ENCODE results near the gene LRIG2. TPM values are rescaled to one million over a fixed set of nuclear protein-coding genes. Genes with fewer than 3 reads are reported as not detected.
"Not testable (repeated sequence)": the region's sequence is repeated elsewhere in the genome, so short reads cannot be mapped to it uniquely, and the experiment has no call there.

LRIG2 gene
- total RNA-seq, 4 donors from 2014 or later = 17.4 to 27.1 (median 22.5) TPM

DNA sequence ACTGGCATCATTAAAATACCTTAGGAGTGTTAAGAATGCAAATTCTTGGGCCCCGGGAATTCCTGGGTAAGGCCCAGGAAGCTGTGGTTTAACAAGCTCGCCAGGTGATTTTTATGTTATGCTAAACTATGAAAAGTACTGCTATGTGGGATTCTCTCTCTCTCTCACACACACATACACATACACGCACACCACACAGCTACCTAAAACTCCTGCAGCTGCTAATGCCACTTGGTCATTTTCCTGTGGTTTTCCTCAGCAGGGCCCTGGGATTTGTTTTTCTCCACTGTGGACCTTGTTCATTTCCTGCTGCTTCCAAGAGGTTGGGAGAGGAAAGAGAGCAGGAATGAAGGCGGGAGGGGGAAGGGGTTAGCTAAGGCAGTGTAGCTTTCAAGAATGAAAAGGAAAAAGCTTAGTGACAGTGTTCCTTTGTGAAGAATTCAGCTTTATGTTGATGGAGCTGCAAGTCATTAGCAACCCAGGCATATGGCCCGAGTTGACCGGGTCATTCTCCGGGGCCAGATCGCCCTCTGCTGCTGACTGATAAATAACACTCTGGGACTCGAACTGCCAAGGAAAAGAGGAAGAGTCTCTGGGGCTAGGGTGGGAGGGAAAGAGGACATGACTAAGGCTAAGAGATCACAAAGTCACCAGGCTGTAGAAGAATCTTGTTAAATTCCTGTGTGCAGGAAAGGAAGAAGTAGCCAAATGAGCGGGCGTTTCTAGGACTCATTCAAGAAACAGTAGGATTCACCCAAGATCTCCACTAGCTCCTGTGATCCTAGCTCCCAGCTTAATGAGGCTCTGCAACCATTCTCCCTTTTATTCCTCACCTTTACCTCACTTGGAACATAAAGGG, 30.5 kb upstream of the LRIG2 start:
- no peak overlapping the region for H3K4me3 ChIP-seq (ENCODE audit: low read depth, poor library complexity, severe bottlenecking)
- intact Hi-C loops (cut with DNase I; ENCODE audit: low total_unique reads) = loop anchor here (10.0 kb wide), 1 partner anchor 158 kb away; no protein-coding TSS in a partner anchor
- peak; percentile 69 to 93 for DNase-seq (ENCODE audit: low spot score in 2 of 2)
- TF ChIP-seq POLR2A (IDR thresholded peaks at IDR 0.05) = no peak
- TF ChIP-seq, protein P1, sequence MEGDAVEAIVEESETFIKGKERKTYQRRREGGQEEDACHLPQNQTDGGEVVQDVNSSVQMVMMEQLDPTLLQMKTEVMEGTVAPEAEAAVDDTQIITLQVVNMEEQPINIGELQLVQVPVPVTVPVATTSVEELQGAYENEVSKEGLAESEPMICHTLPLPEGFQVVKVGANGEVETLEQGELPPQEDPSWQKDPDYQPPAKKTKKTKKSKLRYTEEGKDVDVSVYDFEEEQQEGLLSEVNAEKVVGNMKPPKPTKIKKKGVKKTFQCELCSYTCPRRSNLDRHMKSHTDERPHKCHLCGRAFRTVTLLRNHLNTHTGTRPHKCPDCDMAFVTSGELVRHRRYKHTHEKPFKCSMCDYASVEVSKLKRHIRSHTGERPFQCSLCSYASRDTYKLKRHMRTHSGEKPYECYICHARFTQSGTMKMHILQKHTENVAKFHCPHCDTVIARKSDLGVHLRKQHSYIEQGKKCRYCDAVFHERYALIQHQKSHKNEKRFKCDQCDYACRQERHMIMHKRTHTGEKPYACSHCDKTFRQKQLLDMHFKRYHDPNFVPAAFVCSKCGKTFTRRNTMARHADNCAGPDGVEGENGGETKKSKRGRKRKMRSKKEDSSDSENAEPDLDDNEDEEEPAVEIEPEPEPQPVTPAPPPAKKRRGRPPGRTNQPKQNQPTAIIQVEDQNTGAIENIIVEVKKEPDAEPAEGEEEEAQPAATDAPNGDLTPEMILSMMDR (IDR thresholded peaks at IDR 0.05) = no peak
- 18 to 25% methylated on average over 11 of the region's 11 CpGs for WGBS, 2 donors

DNA sequence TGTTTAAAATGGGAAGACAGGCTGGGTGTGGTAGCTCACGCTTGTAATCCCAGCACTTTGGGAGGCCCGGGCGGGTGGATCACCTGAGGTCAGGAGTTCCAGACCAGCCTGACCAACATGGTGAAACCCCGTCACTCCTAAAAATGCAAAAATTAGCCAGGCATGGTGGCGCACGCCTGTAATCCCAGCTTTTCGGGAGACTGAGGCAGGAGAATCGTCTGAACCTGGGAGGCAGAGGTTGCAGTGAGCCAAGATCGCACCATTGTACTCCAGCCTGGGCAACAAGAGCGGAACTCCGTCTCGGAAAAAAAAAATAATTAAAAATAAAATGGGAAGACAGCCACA, 29.9 kb upstream of the LRIG2 start:
- DNase-seq (ENCODE audit: low spot score in 2 of 2) = peak in 1 of 2 donors; percentile 32
- intact Hi-C loops (cut with DNase I; ENCODE audit: low total_unique reads) = loop anchor here (10.0 kb wide), 1 partner anchor 158 kb away; no protein-coding TSS in a partner anchor
- WGBS, 2 donors = 51 to 52% methylated on average over 12 of the region's 12 CpGs
- not testable (repeated sequence) for H3K4me3 ChIP-seq (ENCODE audit: low read depth, poor library complexity, severe bottlenecking)

DNA sequence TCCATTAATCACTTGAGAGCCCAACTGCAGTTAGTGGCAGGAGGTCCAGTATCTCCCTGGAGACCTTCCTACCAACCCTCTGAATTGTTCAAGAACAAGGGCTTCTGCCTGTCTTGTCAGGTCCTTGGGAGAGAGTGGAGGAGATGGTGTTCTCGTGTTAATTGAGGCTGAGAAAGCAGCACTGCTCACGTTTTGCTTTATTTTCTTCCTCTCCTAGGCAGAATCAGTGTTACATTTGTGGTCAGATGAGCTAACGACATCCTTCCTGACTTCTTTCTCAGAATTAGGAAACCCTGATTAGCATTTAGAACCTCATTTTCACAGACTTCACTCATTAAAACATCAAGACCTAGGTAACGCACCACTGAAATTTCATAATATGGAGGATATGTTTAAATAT, 26.4 kb upstream of the LRIG2 start:
- intact Hi-C loops (cut with DNase I; ENCODE audit: low total_unique reads) = loop anchor here (10.0 kb wide), 1 partner anchor 162 kb away; no protein-coding TSS in a partner anchor
- no peak for TF ChIP-seq POLR2A (IDR thresholded peaks at IDR 0.05)
- TF ChIP-seq, protein P1 (IDR thresholded peaks at IDR 0.05) = no peak
- H3K4me3 ChIP-seq (ENCODE audit: low read depth, poor library complexity, severe bottlenecking) = no peak overlapping the region
- 71% methylated on average over 4 of the region's 4 CpGs for WGBS, 2 donors
- DNase-seq (ENCODE audit: low spot score in 2 of 2) = no peak

DNA sequence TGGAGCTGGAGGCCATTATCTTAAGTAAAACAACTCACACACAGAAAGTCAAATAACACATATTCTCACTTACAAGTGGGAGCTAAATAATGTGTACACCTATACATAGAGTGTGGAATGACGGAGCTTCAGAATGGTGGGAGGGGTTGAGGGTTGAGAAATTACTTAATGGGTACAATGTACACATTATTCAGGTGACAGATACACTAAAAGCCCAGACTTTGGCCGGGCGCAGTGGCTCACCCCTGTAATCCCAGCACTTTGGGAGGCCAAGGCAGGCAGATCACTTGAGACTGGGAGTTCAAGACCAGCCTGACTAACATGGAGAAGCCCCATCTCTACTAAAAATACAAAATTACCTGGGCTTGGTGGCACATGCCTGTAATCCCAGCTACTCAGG, 24.9 kb upstream of the LRIG2 start:
- WGBS, 2 donors = 89 to 97% methylated on average over 3 of the region's 3 CpGs
- peak in 1 of 2 donors; percentile 18 for DNase-seq (ENCODE audit: low spot score in 2 of 2)
- TF ChIP-seq, protein P1 (IDR thresholded peaks at IDR 0.05) = no peak
- no peak for TF ChIP-seq POLR2A (IDR thresholded peaks at IDR 0.05)
- H3K4me3 ChIP-seq (ENCODE audit: low read depth, poor library complexity, severe bottlenecking) = no peak overlapping the region
- intact Hi-C loops (cut with DNase I; ENCODE audit: low total_unique reads) = loop anchor here (10.0 kb wide), 1 partner anchor 163 kb away; no protein-coding TSS in a partner anchor

DNA sequence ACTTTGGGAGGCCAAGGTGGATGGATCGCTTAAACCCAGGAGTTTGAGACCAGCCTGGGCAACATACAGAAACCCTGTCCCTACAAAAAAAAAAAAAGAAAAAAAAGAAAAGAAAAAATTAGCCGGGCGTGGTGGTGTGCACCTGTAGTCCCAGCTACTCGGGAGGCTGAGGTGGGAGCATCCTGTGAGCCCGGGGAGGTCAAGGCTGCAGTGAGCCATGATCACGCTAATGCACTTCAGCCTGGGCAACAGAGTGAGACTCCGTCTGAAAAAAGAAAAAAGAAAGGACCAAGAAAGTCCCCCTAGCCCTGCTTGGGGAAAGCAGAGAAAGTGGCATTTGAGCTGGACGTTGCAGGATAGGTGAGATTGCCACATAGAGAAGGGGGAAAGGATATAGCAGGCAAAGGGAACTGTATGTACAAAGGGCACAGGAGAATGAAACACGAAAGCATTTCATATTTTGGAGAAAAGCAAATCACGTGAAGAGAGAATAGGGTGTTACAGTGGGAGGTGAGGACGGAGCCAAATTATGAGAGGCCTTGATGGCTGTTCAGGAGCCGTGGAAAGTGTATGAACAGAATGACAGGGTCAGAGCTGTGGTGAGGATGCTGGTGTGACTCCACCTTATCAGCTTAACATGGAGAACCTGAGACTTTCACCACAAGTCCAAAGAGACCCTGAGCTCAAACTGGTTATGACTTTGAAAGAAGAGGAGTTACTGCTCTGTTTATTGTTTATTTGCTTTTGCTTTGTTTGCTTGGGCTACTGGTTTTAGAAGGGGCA, 19.5 kb upstream of the LRIG2 start:
- WGBS, 2 donors = 83 to 85% methylated on average over 12 of the region's 12 CpGs
- DNase-seq (ENCODE audit: low spot score in 2 of 2) = peak in 1 of 2 donors; percentile 39
- intact Hi-C loops (cut with DNase I; ENCODE audit: low total_unique reads) = no loop called here
- TF ChIP-seq, protein P1 (IDR thresholded peaks at IDR 0.05) = no peak
- no peak for TF ChIP-seq POLR2A (IDR thresholded peaks at IDR 0.05)
- no peak overlapping the region for H3K4me3 ChIP-seq (ENCODE audit: low read depth, poor library complexity, severe bottlenecking)

DNA sequence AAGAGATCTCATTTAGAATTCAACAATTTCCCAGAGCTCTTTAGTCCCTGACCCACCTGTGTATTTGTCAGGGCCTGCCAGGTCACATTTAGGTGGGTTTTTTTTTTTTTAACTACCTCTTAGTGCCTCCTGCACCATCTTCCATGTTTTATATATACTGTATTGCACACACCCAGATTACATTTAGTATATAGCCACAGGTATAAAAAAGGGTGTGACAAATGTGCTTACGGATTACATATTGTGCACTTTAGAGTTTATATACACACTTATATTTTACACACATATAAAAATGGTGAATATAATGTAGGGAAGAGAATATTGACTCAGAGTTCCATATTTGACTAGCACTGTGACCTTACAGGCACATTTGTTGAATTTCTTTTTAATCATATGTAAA, 17.4 kb upstream of the LRIG2 start:
- WGBS, 2 donors = 86% methylated on average over 1 of the region's 1 CpG
- intact Hi-C loops (cut with DNase I; ENCODE audit: low total_unique reads) = no loop called here
- TF ChIP-seq, protein P1 (IDR thresholded peaks at IDR 0.05) = no peak
- TF ChIP-seq POLR2A (IDR thresholded peaks at IDR 0.05) = no peak
- no peak for DNase-seq (ENCODE audit: low spot score in 2 of 2)
- H3K4me3 ChIP-seq (ENCODE audit: low read depth, poor library complexity, severe bottlenecking) = no peak overlapping the region

Measured in lower leg skin (tissue), 4 donors.